RWPE2 (cell line): ENCODE data around the gene RNF186.

Experiments
- ATAC-seq: fragments of 200-7000 bp; cut with Tn5 transposase; 3 replicates; pipeline ENCODE4 v1.9.1; 2021; ENCODE audit warnings: low read depth
- DNase-seq: peaks from one replicate; pipeline ENCODE4 v3.0.0-alpha.2; 2020; ENCODE audit warnings: low spot score
- H3K27ac ChIP-seq: fragments of 450-650 bp; 2 replicates; pipeline ENCODE4 v1.5.1; 2017; ENCODE audit warnings: mild to moderate bottlenecking; ENCODE audit not compliant: poor library complexity, severe bottlenecking
- H3K27me3 ChIP-seq: fragments of 250-450 bp; sonication (Bioruptor Pico); 2 replicates; pipeline ENCODE4 v1.5.1; 2021; ENCODE audit warnings: mild to moderate bottlenecking, moderate library complexity; ENCODE audit not compliant: insufficient read depth, poor library complexity, severe bottlenecking
- H3K36me3 ChIP-seq: fragments of 250-450 bp; sonication (Bioruptor Pico); 2 replicates; pipeline ENCODE4 v1.5.1; 2020; ENCODE audit warnings: low read depth, mild to moderate bottlenecking, moderate library complexity
- H3K4me1 ChIP-seq: fragments of 250-450 bp; sonication (Bioruptor Pico); 2 replicates; pipeline ENCODE4 v1.5.1; 2021; ENCODE audit warnings: mild to moderate bottlenecking, moderate library complexity; ENCODE audit not compliant: insufficient read depth, poor library complexity, severe bottlenecking
- H3K4me3 ChIP-seq: fragments of 250-450 bp; sonication (Bioruptor Pico); 2 replicates; pipeline ENCODE4 v1.5.1; 2021; ENCODE audit warnings: mild to moderate bottlenecking, moderate library complexity; ENCODE audit not compliant: severe bottlenecking
- H3K9me3 ChIP-seq: fragments of 250-450 bp; sonication (Bioruptor Pico); 2 replicates; pipeline ENCODE4 v1.5.1; 2021; ENCODE audit warnings: mild to moderate bottlenecking, moderate library complexity; ENCODE audit not compliant: severe bottlenecking
- CTCF ChIP-seq: fragments of 450-650 bp; IDR thresholded peaks from one replicate; pipeline ENCODE4 v1.5.1; 2017; ENCODE audit warnings: mild to moderate bottlenecking, moderate library complexity; ENCODE audit not compliant: poor library complexity, severe bottlenecking

Gene RNF186

DNA sequence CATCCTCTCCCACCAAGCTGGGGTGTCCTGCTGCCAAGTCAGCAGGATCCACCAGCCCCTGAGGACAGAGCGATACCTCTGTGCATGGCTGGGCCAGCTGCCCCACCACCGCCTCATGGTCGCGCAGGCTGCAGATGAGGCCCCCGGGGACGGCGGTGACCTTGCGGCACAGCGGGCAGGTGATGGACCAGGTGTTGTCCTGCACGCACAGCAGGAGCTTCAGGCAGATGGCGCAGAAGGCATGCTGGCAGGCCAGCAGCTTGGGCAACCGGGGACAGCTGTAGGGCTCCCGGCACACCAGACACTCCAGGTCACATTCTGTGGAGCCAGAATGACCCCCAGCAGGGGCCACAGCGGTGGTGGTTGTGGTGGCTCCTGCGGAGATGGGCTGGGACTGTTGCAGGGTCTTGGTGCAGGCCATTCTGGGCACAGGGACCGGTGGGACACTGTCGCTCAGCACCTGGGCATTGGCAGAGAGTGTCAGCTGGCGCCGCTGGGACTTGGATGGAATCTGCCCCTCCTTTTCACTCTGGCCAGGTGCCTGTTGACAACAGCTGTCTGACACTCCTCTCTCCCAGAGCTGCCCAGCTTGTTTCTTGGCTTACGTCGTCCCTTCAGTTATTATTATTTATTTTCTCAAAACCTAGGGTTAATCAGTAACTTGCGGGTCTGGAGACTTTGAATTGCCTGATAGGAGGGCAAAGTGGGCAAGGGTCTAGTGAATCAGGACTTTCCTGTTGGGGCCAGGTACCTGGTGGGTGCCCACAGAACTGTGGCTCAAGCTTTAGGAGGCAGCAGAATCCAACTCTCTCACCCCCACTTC lies at the start of gene RNF186:
Gene RNF186, minus strand, starts transcription at position 603 of the 823 bp plus-strand sequence. Its CDS starts 182 bp downstream, at position 421.
- Histone ChIP-seq H3K27ac (no peak within 1 kb of the TSS), H3K4me1 (no peaks in the 10 kb centered on the region), H3K27me3 (no peaks in the 10 kb centered on the region), H3K9me3 (no peaks in the 10 kb centered on the region), H3K36me3 (no peaks in the 10 kb centered on the region), H3K4me3 (no peak within 1 kb of the TSS)
- TF ChIP-seq CTCF: no peak
- ATAC-seq: no peak
- DNase-seq: no peak

- Histone ChIP-seq H3K9me3 (no peaks in the 10 kb centered on the region), H3K27ac (no peak overlapping the region), H3K4me3 (no peak overlapping the region), H3K27me3 (no peaks in the 10 kb centered on the region), H3K36me3 (no peaks in the 10 kb centered on the region), H3K4me1 (peaks cover 10% of the 10 kb centered on the region)
- no peak for DNase-seq
- no peak for ATAC-seq
- TF ChIP-seq CTCF: no peak
Measured at GRCh38 chr1:19864570-19865160, 49.6 kb upstream of the RNF186 start.

- TF ChIP-seq CTCF: no peak
- H3K4me1 ChIP-seq: peaks cover 10% of the 10 kb centered on the region
Measured at GRCh38 chr1:19862944-19863343, 47.9 kb upstream of the RNF186 start.

GRCh38 chr1:19861842-19862530 lies 46.9 kb upstream of the RNF186 start:
- no peak for TF ChIP-seq CTCF
- no peak for DNase-seq
- Histone ChIP-seq H3K27ac (no peak overlapping the region), H3K27me3 (no peaks in the 10 kb centered on the region), H3K9me3 (no peaks in the 10 kb centered on the region), H3K36me3 (no peaks in the 10 kb centered on the region), H3K4me1 (peaks cover 10% of the 10 kb centered on the region), H3K4me3 (no peak overlapping the region)
- ATAC-seq: no peak

More at GRCh38 chr1:19862944-19863343, 47.9 kb upstream of the RNF186 start:
- no peak for DNase-seq
- ATAC-seq: no peak
- no peak overlapping the region for H3K4me3 ChIP-seq
- no peaks in the 10 kb centered on the region for H3K36me3 ChIP-seq
- H3K9me3 ChIP-seq: no peaks in the 10 kb centered on the region
- no peaks in the 10 kb centered on the region for H3K27me3 ChIP-seq
- H3K27ac ChIP-seq: no peak overlapping the region
